CD14-positive monocyte (primary cell): ENCODE data around the gene TRMT112. TPM values are rescaled to one million over a fixed set of nuclear protein-coding genes. Genes with fewer than 3 reads are reported as not detected.

Source experiments
- DNase-seq, 3 donors: peaks; one replicate each; pipeline ENCODE4 v3.0.0-alpha.2; 2011 to 2022
- H2AFZ ChIP-seq: 2 replicates; pipeline ENCODE4 v1.6.0; 2012; ENCODE audit warnings: mild to moderate bottlenecking, low read depth, low read length, inconsistent platforms; ENCODE audit not compliant: insufficient read depth, poor library complexity, severe bottlenecking
- H3K27ac ChIP-seq, 2 donors: 1 replicate in 1 of 2; 2 replicates in 1 of 2; pipeline ENCODE4 v1.5.1; 2012 to 2013; ENCODE audit warnings: low read length in 2 of 2, control low read depth in 1 of 2, inconsistent platforms in 1 of 2, low read depth in 1 of 2, mild to moderate bottlenecking in 1 of 2
- H3K27me3 ChIP-seq, 2 donors: one replicate each; pipeline versions ENCODE4 v1.6.0 to v1.6.1; 2011 to 2013; ENCODE audit warnings: low read length in 2 of 2; ENCODE audit not compliant: control insufficient read depth in 2 of 2, insufficient read depth in 2 of 2
- H3K36me3 ChIP-seq, 2 donors: replicated peaks in 1 of 2; 1 replicate in 1 of 2; 2 replicates in 1 of 2; pipeline versions ENCODE4 v1.5.1 to v1.6.1; 2012 to 2013; ENCODE audit warnings: low read length in 2 of 2, control low read depth in 1 of 2, inconsistent platforms in 1 of 2, mild to moderate bottlenecking in 1 of 2; ENCODE audit not compliant: insufficient read depth in 2 of 2, control insufficient read depth in 1 of 2
- H3K4me1 ChIP-seq, 2 donors: 1 replicate in 1 of 2; 2 replicates in 1 of 2; pipeline versions ENCODE4 v1.5.1 to v1.6.1; 2012 to 2013; ENCODE audit warnings: low read length in 2 of 2, control low read depth in 1 of 2, inconsistent platforms in 1 of 2, mild to moderate bottlenecking in 1 of 2, moderate library complexity in 1 of 2; ENCODE audit not compliant: insufficient read depth in 2 of 2, control insufficient read depth in 1 of 2
- H3K4me2 ChIP-seq: replicated peaks from 2 replicates; pipeline ENCODE3; 2012; ENCODE audit warnings: low read length, moderate library complexity, mild to moderate bottlenecking; ENCODE audit not compliant: poor library complexity, severe bottlenecking; ENCODE audit errors: extremely low read depth
- H3K4me3 ChIP-seq, 3 experiments: fragments of 200-600 bp in 1 of 3; sonication (generic) in 1 of 3; replicated peaks in 1 of 3; 1 replicate in 2 of 3; 2 replicates in 1 of 3; pipeline ENCODE4 v1.5.1; 2011 to 2013; ENCODE audit warnings: low read length in 3 of 3, mild to moderate bottlenecking in 3 of 3, control low read depth in 2 of 3, low read depth in 2 of 3, inconsistent platforms in 1 of 3, moderate library complexity in 1 of 3
- H3K79me2 ChIP-seq: 2 replicates; pipeline ENCODE4 v1.6.0; 2012; ENCODE audit warnings: mild to moderate bottlenecking, control low read depth, inconsistent platforms, low read length, moderate library complexity; ENCODE audit not compliant: insufficient read depth
- H3K9ac ChIP-seq: 2 replicates; pipeline ENCODE4 v1.6.0; 2017; ENCODE audit warnings: low read length, mild to moderate bottlenecking; ENCODE audit not compliant: insufficient read depth, poor library complexity, severe bottlenecking
- H3K9me3 ChIP-seq, 2 donors: replicated peaks in 1 of 2; 1 replicate in 1 of 2; 2 replicates in 1 of 2; pipeline versions ENCODE4 v1.5.1 to v1.6.1; 2012 to 2013; ENCODE audit warnings: low read length in 2 of 2, control low read depth in 1 of 2; ENCODE audit not compliant: control insufficient read depth in 1 of 2, insufficient read depth in 1 of 2
- H4K20me1 ChIP-seq: 2 replicates; pipeline ENCODE4 v1.6.0; 2012; ENCODE audit warnings: mild to moderate bottlenecking, low read length, control low read depth, moderate library complexity; ENCODE audit not compliant: insufficient read depth
- H3K27ac Mint-ChIP-seq, 7 donors: one replicate each; pipeline ENCODE4 v1.8.0; 2020; ENCODE audit warnings: mild to moderate bottlenecking in 7 of 7, mixed read lengths in 7 of 7, moderate library complexity in 6 of 7, inconsistent platforms in 2 of 7
- H3K27me3 Mint-ChIP-seq, 3 donors: one replicate each; pipeline ENCODE4 v1.8.0; 2021 to 2022; ENCODE audit warnings: low read depth in 3 of 3, mild to moderate bottlenecking in 3 of 3, mixed read lengths in 3 of 3, moderate library complexity in 3 of 3, inconsistent platforms in 1 of 3
- H3K36me3 Mint-ChIP-seq, 2 donors: one replicate each; pipeline ENCODE4 v1.8.0; 2020; ENCODE audit warnings: mixed read lengths in 2 of 2, inconsistent platforms in 1 of 2, mild to moderate bottlenecking in 1 of 2
- H3K4me1 Mint-ChIP-seq: one replicate; pipeline ENCODE4 v1.8.0; 2020; ENCODE audit warnings: mild to moderate bottlenecking, mixed read lengths
- H3K4me3 Mint-ChIP-seq, 2 donors: one replicate each; pipeline ENCODE4 v1.8.0; 2020; ENCODE audit warnings: mild to moderate bottlenecking in 2 of 2, mixed read lengths in 2 of 2, moderate library complexity in 1 of 2
- H3K9me3 Mint-ChIP-seq, 7 donors: one replicate each; pipeline ENCODE4 v1.8.0; 2020 to 2022; ENCODE audit warnings: mixed read lengths in 7 of 7, mild to moderate bottlenecking in 6 of 7, moderate library complexity in 6 of 7, inconsistent platforms in 2 of 7
- CTCF ChIP-seq: fragments of 200-600 bp; IDR thresholded peaks from one replicate; pipeline ENCODE4 v1.8.0; 2022; ENCODE audit warnings: antibody characterized with exemption, mild to moderate bottlenecking
- WGBS: methylation state at CpG from one replicate; pipeline ENCODE4 v1.1.5; 2013; ENCODE audit warnings: missing lambda C conversion rate; ENCODE audit not compliant: insufficient coverage; 5-methylcytosine and 5-hydroxymethylcytosine counted together
- intact Hi-C, 2 donors: fragments of 100-400 bp; cut with micrococcal nuclease; formaldehyde crosslinking; loops; one replicate each; pipeline versions ENCODE4 v1.15.0 to v1.15.1; 2023
- polyA plus RNA-seq, 3 donors: library from polyadenylated mRNA; depleted of rRNA in 1 of 3; unstranded in 2 of 3; stranded (reverse) in 1 of 3; fragments of 300-500 nt in 2 of 3; fragments of >200 nt in 1 of 3; fragmentation: Illumina TruSeq in 2 of 3; gene quantifications; 1 replicate in 2 of 3; 2 replicates in 1 of 3; pipeline ENCODE4 v1.2.3, GENCODE V29; 2012 to 2021

TRMT112 gene
- polyA plus RNA-seq, 3 donors, result 162 to 298 (median 254) TPM

DNA sequence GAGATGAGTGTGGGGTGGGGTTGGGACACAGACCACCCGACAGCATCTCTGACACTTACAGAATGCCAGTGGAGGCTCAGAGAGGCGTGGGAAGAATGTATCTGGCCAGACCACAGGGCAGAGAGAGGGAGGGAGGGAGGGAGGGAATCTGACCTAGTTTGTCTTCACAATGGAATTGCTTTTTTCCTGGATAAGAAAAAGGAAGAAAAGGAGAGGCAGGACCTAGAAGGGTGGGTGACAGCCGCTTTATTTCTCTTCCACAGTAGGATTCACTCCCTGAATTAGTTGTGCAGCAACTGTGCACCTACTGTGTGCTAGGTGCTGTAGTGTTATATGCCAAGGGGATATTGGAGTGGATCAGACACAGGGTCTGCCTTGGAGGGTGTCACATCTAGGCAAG, 22.6 kb downstream of the TRMT112 start:
- TF ChIP-seq CTCF, result no peak
- H4K20me1 ChIP-seq, result no peaks in the 10 kb centered on the region
- H3K27ac Mint-ChIP-seq, result peak overlapping the region in 1 of 7 donors; percentile 44
- H3K4me1 Mint-ChIP-seq, result peaks cover 16% of the 10 kb centered on the region
- peaks cover 5 to 20% of the 10 kb centered on the region in 2 donors for H3K36me3 Mint-ChIP-seq
- H3K4me3 ChIP-seq, result no peak overlapping the region
- no peak overlapping the region for H3K27ac ChIP-seq
- peaks cover 73 to 91% of the 10 kb centered on the region in 2 donors for H3K27me3 ChIP-seq
- H3K4me1 ChIP-seq, result peaks cover 11 to 24% of the 10 kb centered on the region in 2 donors
- H3K79me2 ChIP-seq, result no peaks in the 10 kb centered on the region
- peaks cover 0 to 38% (median 9%) of the 10 kb centered on the region in 7 donors for H3K9me3 Mint-ChIP-seq
- no peak for DNase-seq
- no peak overlapping the region for H3K4me2 ChIP-seq
- peaks cover 5 to 54% of the 10 kb centered on the region in 2 donors for H3K9me3 ChIP-seq
- H2AFZ ChIP-seq, result no peak overlapping the region
- peak overlapping the region in 1 of 2 donors; percentile 91 for H3K4me3 Mint-ChIP-seq
- H3K36me3 ChIP-seq, result no peaks in the 10 kb centered on the region
- no peak overlapping the region for H3K9ac ChIP-seq
- intact Hi-C loops, result no loop called here
- WGBS, result 50% methylated on average over 1 of the region's 3 CpGs
- peaks cover 86 to 95% (median 91%) of the 10 kb centered on the region in 3 donors for H3K27me3 Mint-ChIP-seq

- no peak overlapping the region for H2AFZ ChIP-seq
- H3K27ac Mint-ChIP-seq, result no peak overlapping the region
- no peaks in the 10 kb centered on the region for H3K36me3 ChIP-seq
- WGBS, result 31% methylated on average over 33 of the region's 42 CpGs
- H3K4me3 ChIP-seq, result peak overlapping the region in 1 of 3 experiments; percentile 25
- TF ChIP-seq CTCF, result no peak
- H3K4me2 ChIP-seq, result peak overlapping the region; percentile 54
- peaks cover 5 to 15% of the 10 kb centered on the region in 2 donors for H3K4me1 ChIP-seq
- H3K9me3 Mint-ChIP-seq, result peaks cover 0 to 22% (median 4%) of the 10 kb centered on the region in 7 donors
- H3K36me3 Mint-ChIP-seq, result peaks cover 5 to 16% of the 10 kb centered on the region in 2 donors
- no peaks in the 10 kb centered on the region for H4K20me1 ChIP-seq
- no peak for DNase-seq
- no peak overlapping the region for H3K27ac ChIP-seq
- peaks cover 56 to 70% of the 10 kb centered on the region in 2 donors for H3K27me3 ChIP-seq
- intact Hi-C loops, result no loop called here
- H3K4me1 Mint-ChIP-seq, result peaks cover 6% of the 10 kb centered on the region
- no peaks in the 10 kb centered on the region for H3K79me2 ChIP-seq
- H3K9ac ChIP-seq, result no peak overlapping the region
- H3K27me3 Mint-ChIP-seq, result peaks cover 69 to 87% (median 74%) of the 10 kb centered on the region in 3 donors
- peak overlapping the region; percentile 31 to 70 for H3K4me3 Mint-ChIP-seq
- H3K9me3 ChIP-seq, result peaks cover 4 to 42% of the 10 kb centered on the region in 2 donors
Observed at GRCh38 chr11:64292460-64293254, 24.7 kb downstream of the TRMT112 start.
